ENCODE data around the gene CDK10.
"Not testable (repeated sequence)": the region's sequence is repeated elsewhere in the genome, so short reads cannot be mapped to it uniquely, and the experiment has no call there.

CDK10 gene

GRCh38 chr16:89696670-89697128 lies 10.2 kb downstream of the CDK10 start:
- peak; percentile 61 for DNase-seq

GRCh38 chr16:89697161-89697615 lies 10.7 kb downstream of the CDK10 start:
- DNase-seq = peak; percentile 52

- peak; percentile 67 for DNase-seq
These were observed 11.3 kb downstream of the CDK10 start for GRCh38 chr16:89697616-89698331.

DNA sequence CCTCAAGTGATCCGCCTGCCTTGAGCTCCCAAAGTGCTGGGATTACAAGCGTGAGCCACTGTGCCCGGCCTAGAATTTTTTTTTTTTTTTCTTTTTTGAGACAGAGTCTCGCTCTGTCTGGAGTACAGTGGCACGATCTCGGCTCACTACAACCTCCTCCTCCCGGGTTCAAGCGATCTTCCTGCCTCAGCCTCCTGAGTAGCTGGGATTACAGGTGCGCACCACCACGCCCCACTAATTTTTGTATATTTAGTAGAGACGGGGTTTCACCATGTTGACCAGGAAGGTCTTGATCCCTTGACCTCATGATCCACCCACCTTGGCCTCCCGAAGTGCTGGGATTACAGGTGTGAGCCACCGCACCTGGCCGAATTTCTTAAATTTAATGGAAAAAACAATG lies 12.2 kb downstream of the CDK10 start:
- not testable (repeated sequence) for DNase-seq

DNA sequence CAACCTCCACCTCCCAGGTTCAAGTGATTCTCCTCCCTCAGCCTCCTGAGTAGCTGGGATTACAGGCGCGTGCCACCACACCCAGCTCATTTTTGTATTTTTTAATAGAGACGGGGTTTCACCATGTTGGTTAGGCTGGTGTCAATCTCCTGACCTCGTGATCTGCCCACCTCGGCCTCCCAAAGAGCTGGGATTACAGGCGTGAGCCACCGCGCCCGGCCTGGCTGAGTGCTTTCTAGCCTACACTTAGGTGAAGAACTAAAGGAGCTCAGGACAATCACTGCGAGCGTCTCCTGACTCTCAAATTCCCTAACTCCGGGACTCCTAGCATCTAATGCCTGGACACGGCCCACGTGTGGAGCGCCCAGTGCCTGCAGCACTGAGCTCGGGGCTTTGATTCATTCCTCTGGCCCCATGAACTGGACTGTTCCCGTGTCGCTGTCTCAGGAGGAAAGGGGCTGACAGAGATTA lies 13.2 kb downstream of the CDK10 start:
- not testable (repeated sequence) for DNase-seq

DNA sequence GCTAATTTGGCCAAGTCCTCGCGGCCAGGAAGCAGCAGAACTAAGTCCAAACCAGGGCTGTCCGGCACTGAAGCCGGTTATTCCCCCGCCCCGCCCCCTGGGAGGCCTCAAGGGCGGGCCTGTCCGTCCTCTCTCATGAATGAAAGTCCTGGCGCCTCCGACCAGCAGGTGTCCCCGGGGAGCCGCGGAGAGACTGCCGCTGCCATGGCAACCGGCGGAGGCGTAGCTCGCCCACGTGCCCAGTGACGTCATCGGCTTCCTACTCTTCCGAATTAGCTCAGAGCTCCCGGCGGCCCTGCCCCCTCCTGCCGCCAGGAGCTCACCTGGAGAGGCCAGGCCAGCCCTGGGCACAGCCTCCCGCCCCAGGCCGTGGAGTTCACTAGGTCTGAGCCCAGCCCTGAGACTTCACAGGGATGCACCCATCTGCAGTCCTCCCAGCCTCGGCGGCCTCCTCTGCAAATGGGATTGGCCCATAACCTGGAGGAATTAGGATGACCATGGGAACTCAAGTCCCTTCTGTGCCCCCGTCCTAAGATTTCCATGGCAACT lies 13.7 kb downstream of the CDK10 start:
- peak; percentile 100 for DNase-seq

DNA sequence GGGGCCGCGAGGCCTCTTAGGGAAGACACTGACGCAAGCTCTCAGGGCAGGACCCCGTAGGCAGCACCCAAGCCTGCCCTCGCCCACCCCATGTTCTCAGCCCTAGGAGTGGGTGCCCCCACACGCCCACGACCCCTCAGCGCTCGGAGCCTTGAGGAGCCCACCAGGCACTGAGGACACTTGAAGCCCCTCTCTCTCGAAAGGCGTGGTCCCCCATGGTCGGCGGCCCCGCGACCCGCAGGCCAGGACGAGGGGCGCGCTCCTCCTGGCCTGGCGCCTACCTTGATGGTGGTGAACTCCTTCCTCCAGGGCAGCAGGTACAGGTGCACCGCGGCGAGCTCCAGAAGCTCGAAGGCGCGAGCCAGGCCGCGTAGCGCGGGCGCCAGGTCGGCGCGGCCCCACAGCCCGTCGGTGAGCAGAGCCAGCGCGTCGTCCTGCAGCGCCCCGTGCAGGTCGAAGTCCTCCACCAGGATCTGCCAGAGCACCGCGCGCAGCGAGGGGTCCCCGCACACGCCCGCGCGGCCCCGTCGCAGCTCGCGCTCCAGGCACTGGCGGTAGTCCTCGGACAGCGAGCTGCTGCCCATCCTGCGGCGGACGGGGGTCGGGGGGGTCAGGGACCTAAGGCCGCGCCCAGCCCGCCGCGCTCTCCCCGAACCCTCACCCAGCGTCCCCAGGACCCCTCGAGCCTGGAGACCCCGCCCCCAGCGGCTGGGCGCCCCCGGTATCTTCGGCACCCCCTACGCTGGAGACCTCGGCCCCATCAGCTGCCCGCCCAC lies 14.3 kb downstream of the CDK10 start:
- DNase-seq = peak; percentile 77

DNA sequence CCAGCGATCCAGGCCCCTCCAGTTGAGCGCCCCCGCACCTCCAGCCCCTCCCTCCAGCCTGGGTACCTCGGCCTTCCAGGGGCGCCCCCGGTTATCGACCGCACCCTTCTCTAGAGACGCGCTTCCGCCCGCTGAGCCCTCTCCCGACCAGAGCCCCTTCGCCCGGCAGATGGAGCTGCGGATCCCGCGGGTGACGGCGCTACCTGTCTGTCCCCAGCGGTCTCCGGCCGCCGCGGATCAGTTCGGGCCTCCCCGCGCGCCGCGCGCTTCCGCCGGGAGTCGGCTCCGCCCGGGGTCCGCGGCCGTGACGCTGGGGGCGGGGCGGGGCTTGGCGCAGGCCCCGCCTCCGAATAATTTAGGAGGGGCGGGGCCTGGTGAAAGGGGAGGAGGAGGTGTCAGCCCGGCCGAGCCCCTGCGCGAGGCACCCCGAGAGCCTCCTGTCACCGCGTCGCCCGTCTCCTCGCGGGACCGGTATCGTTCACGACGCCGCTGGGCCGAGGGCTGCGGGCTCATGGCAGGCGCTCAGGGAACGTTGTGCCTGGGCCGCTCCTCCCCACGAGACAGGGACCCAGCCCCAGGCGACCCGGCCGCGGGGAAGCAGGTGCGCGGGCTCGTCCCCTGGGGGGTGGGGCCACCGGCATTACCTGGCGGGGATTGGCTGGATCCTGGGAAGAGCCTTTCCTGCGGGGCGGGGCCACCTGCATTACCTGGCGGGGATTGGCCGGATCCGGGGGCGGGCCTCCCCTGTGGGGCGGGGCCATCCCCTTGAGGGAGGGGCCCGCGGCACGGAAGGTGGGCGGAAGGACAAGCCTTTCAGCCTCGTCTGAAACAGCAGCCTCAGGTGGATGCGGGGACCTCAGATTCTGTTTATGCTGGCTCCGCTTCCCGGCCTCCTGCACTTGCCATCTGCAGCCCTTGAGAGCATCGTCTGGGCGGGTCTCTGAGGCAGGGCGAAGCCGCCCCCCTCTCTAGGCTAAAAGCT lies 15.2 kb downstream of the CDK10 start, which contains the start of gene SPATA2L:
Gene SPATA2L (minus strand): TSS at position 281 of the 982 bp plus-strand sequence. CDS start 473 bp downstream, outside the sequence.
- peak; percentile 99 for DNase-seq

GRCh38 chr16:89704281-89704680 lies 17.8 kb downstream of the CDK10 start:
- no peak for DNase-seq

- no peak for DNase-seq
These were observed 18.5 kb downstream of the CDK10 start for GRCh38 chr16:89705006-89705405.

DNA sequence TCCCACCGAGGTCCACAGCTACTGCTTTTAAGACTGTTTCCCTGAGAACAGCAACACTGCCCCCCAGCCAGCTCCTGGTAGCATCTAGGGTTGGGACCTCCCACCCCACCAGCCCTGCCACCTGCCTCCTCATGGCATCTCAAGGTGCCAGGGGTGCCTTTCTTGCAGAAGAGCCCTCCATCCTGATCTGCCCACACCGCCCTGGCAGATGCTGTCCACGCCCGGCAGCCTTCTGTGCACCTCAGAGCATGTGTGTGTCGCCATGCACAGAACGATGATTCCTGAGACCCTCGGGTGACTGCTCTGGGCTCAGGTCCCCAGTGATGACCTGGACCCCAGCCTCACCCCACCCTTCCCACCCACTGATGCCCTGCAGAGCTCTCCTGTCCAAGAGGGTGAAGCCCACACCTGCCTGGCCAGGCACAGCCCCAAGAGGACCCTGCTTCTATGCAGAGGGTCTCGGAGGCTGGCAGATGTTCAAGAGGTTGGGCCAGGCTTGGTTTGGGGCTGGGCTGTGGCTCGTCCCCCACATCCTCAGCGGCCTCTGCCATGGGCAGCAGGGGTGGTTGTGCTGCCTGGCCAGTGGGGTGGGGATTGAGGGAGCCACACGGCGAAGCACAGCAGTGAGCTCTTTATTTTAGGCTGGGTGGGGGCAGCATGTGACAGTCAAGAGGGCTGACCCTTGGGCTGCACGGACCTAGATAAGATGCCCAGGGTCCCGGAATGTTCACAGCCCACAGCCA lies 20.2 kb downstream of the CDK10 start:
- peak; percentile 59 for DNase-seq

- DNase-seq = peak; percentile 65
These were observed 21.2 kb downstream of the CDK10 start for GRCh38 chr16:89707695-89708094.

- DNase-seq = no peak
These were observed 22.0 kb downstream of the CDK10 start for GRCh38 chr16:89708481-89708931.

DNA sequence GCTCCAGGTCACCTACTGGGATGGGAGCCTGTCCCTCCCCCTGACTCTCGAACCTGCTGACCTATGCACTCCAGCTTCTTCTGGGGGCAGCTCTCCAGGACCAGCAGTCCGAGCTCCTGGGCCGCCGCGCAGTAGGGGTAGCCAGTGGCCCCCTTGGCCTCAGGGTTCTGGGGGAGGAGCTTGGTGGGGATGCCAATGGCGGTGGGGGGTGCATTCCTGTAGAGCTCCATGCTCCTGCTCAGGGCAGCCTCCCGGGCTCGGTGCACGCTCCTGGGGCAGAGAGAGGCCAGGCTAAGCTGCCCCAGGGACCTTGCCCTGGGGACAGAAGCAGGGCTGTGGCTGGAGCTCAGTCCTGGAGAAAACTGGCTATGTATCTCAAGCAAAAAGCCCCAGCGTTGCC lies 22.7 kb downstream of the CDK10 start:
- DNase-seq = no peak

DNA sequence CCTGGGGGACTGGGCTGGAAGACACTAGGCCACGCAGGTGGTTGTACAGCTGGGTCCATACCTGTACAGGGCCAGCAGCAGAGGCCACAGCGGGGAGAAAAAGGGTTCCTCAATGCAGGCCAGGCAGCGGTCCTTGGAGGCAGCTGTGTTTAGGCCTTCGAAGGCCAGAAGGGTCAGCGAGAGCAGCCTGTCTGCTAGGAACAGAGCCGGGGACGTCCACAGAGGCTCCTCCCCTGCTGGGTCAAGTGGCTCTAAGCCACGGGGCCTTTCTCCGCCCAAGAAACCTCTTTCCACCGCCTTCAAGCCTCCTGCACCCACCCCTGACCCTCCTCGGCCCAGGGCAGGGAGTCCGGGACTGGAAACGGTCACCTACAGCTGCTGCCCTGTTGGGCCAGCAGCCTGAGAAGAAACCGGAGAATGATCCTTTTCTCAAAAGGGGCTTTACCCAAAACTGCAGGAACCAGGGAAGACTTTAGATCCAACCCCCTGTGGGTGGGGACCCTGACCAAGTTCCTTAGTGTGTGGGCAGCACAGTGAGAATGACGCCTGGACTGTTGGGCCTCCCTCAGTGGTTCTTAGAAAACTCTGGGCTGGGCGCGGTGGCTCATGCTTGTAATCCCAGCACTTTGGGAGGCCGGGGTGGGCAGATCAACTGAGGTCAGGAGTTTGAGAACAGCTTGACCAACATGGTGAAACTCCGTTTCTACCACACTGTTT lies 23.4 kb downstream of the CDK10 start:
- DNase-seq = no peak

DNA sequence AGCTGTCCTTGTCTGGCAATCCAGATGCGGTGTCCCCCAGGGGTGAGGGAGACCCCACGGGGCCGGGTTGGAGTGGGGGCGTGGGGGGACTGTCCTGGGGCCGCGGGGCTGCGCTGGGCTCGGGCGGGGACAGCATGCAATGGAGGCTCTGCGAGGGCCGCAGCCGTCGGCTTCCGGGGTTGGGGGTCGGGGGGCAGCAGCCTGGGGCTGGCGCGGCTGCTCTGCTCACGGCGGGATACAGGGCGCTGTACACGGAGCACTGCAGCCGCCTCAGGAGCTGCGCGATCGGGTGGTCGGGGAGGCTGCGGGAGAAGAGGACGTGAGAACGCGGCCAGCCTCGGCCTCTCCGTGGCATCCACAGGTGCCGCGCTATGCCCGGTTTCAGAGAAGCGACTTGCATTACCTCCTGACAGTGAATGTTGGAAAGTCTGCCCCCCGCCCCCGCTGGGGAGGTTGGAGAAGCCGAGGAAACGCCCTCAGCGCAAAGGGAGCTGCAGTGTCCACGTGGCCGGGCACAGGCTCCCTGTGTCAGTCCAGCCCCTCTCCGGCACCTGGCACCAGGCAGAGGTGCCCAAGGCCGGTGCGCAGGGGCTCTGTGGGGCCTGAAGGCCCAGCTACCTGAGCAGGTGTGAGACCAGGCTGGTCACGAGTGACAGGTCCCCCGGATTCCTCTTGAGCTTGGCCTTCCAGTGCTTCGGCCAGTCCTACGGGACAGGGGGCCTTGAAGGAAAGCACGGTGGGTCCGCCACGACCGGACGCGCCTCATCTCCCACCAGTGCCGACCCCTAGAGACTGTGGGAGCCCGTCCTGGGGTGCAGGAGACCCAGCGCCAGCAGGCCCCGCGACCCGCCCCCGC lies 24.4 kb downstream of the CDK10 start:
- DNase-seq = no peak

GRCh38 chr16:89711601-89712273 lies 25.2 kb downstream of the CDK10 start:
- peak; percentile 96 for DNase-seq

DNA sequence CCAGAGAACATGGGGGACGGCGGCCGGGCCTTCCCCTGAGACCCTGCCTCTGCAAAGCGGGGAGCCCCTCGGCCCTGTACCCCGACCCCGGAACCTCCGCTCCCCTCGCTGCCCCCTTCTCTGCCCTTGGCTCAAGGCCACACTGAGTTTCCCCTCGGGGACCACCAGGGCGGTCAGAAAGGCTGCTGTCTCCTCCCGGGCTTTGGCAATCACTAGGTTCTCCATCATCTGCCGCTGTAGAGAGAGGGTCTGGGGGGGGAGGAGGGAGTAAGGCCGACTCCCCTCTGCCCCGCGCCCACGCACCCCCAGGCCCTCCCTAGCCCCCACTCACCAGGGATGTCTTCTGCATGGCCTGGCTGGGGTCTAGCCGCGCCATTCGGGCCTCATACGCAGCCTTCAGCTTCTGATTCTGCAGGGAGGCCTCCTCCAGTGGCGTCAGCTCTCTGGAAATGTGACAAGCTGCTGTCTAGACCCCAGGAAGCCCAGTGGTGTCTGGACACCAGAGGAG lies 25.8 kb downstream of the CDK10 start:
- peak; percentile 49 for DNase-seq

GRCh38 chr16:89716493-89716892 lies 30.0 kb downstream of the CDK10 start:
- no peak for DNase-seq

Measured in 8988T (cell line).